K562 (cell line): ENCODE data around the gene MKRN1. TPM values are rescaled to one million over a fixed set of nuclear protein-coding genes. Genes with fewer than 3 reads are reported as not detected.

Experiments
- BRCA1 ChIP-seq, 2 experiments: fragments of 450-650 bp in 1 of 2; sonication (generic) in 1 of 2; formaldehyde crosslinking in 1 of 2; IDR thresholded peaks; 2 replicates each; pipeline versions ENCODE4 v1.5.0 to v1.6.1; 2017 to 2020; ENCODE audit warnings: mild to moderate bottlenecking in 1 of 2, missing genetic modification reagents in 1 of 2
- CREB1 ChIP-seq, 2 experiments: sonication (generic) in 1 of 2; formaldehyde crosslinking in 1 of 2; IDR thresholded peaks; 2 replicates each; pipeline versions ENCODE4 v1.6.1 to v1.8.0; 2012 to 2022; ENCODE audit warnings: inconsistent platforms in 1 of 2, mild to moderate bottlenecking in 1 of 2, missing genetic modification reagents in 1 of 2, moderate library complexity in 1 of 2
- DIDO1 ChIP-seq: fragments of 450-650 bp; IDR thresholded peaks from 2 replicates; pipeline ENCODE4 v1.6.1; 2016; ENCODE audit warnings: low read depth, missing biosample characterization, missing genetic modification characterization
- EHMT2 ChIP-seq: fragments of 450-650 bp; IDR thresholded peaks from 2 replicates; pipeline ENCODE4 v1.6.1; 2018; ENCODE audit warnings: antibody characterized with exemption
- HIVEP1 ChIP-seq: fragments of 250-450 bp; sonication (Bioruptor Pico); IDR thresholded peaks from 2 replicates; pipeline ENCODE4 v1.4.0; 2020; ENCODE audit warnings: mild to moderate bottlenecking
- MAFF ChIP-seq: IDR thresholded peaks from 2 replicates; pipeline ENCODE4 v1.6.1; 2012; ENCODE audit warnings: low read length, improper control_type of control experiment
- MCM7 ChIP-seq, 2 experiments: fragments of 450-650 bp; IDR thresholded peaks; 2 replicates each; pipeline ENCODE4 v1.6.1; 2016 to 2018
- ZNF143 ChIP-seq: sonication (generic); formaldehyde crosslinking; IDR thresholded peaks from 2 replicates; pipeline ENCODE4 v1.9.0; 2022; ENCODE audit warnings: mild to moderate bottlenecking, missing genetic modification reagents
- ZNF184 ChIP-seq: sonication (generic); formaldehyde crosslinking; IDR thresholded peaks from 2 replicates; pipeline ENCODE4 v1.5.0; 2020; ENCODE audit warnings: missing genetic modification reagents
- ZNF217 ChIP-seq: sonication (generic); formaldehyde crosslinking; IDR thresholded peaks from 2 replicates; pipeline ENCODE4 v1.8.0; 2022; ENCODE audit warnings: mild to moderate bottlenecking, missing genetic modification reagents
- ZNF263 ChIP-seq: sonication (generic); formaldehyde crosslinking; IDR thresholded peaks from 2 replicates; pipeline ENCODE4 v1.8.0; 2022; ENCODE audit warnings: mild to moderate bottlenecking, missing genetic modification reagents, borderline replicate concordance
- ZNF830 ChIP-seq: fragments of 250-450 bp; sonication (Bioruptor Pico); IDR thresholded peaks from 2 replicates; pipeline ENCODE4 v1.5.0; 2021; ENCODE audit warnings: mild to moderate bottlenecking
- polyA plus RNA-seq, 8 experiments: library from polyadenylated mRNA; depleted of rRNA in 4 of 8; stranded (reverse) in 5 of 8; unstranded in 3 of 8; fragments of >200 nt; fragmentation: Nextera tagmentation in 2 of 8; fragmentation: Illumina TruSeq in 1 of 8; extraction: Ambion mirVana in 2 of 8; extraction: Trizol in 1 of 8; gene quantifications; 2 replicates each; pipeline versions ENCODE4 v1.2.1 to v1.2.3, GENCODE V29; 2011 to 2014; ENCODE audit warnings: inconsistent platforms in 1 of 8, missing spikeins in 1 of 8
- total RNA-seq, 7 experiments: library from RNA; depleted of rRNA in 6 of 7; stranded (reverse); fragments of >200 nt in 6 of 7; fragmentation: Illumina TruSeq in 2 of 7; extraction: Trizol in 2 of 7; gene quantifications; 2 replicates each; pipeline versions ENCODE4 v1.2.1 to v1.2.3, GENCODE V29; 2011 to 2021; ENCODE audit warnings: low replicate concordance in 1 of 7
- TF ChIP-seq, protein P1 (sequence below): fragments of 450-650 bp; IDR thresholded peaks from 2 replicates; pipeline ENCODE4 v1.6.1; 2016; ENCODE audit warnings: mild to moderate bottlenecking, moderate library complexity
- TF ChIP-seq, protein P2 (sequence below): fragments of 450-650 bp; formaldehyde crosslinking; IDR thresholded peaks from 2 replicates; pipeline ENCODE4 v1.4.0; 2022; ENCODE audit warnings: missing genetic modification characterization

Gene MKRN1
- total and polyA plus RNA-seq, 9 of the 15 experiments (the other 6 are each of a cell fraction or from before 2014, with no cell fraction given), result 30.5 to 90.3 (median 76.0) TPM

DNA sequence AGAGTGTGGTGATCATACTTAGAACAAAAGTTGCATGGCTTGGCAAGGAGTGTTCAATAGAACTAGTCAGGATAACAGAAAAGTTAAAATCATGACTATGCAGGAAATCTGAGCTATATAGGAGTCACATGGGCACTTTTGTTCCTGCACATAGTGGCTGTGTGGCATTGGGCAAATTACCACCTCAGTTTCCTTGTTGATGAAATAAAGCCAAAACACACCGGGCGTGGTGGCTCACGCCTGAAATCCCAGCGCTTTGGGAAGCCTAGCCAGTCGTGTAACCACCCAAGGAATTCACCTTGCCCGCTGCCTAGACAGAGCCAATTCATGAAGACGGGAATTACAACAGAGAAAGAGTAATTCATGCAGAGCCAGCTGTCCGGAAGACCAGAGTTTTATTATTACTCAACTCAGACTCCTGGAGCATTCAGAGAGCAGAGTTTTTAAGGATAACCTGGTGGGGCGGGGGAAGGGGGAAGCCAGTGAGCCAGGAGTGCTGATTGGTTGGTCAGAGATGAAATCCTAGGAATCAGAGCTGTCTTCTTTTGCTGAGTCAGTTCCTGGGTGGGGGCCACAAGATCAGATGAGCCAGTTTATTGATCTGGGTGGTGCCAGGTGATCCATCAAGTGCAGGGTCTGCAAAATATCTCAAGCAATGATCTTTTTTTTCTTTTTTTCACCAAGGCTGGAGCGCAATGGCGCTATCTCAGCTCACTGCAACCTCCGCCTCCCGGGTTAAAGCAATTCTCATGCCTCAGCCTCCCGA, 6.4 kb upstream of the MKRN1 start (continued):
- TF ChIP-seq, protein P1, sequence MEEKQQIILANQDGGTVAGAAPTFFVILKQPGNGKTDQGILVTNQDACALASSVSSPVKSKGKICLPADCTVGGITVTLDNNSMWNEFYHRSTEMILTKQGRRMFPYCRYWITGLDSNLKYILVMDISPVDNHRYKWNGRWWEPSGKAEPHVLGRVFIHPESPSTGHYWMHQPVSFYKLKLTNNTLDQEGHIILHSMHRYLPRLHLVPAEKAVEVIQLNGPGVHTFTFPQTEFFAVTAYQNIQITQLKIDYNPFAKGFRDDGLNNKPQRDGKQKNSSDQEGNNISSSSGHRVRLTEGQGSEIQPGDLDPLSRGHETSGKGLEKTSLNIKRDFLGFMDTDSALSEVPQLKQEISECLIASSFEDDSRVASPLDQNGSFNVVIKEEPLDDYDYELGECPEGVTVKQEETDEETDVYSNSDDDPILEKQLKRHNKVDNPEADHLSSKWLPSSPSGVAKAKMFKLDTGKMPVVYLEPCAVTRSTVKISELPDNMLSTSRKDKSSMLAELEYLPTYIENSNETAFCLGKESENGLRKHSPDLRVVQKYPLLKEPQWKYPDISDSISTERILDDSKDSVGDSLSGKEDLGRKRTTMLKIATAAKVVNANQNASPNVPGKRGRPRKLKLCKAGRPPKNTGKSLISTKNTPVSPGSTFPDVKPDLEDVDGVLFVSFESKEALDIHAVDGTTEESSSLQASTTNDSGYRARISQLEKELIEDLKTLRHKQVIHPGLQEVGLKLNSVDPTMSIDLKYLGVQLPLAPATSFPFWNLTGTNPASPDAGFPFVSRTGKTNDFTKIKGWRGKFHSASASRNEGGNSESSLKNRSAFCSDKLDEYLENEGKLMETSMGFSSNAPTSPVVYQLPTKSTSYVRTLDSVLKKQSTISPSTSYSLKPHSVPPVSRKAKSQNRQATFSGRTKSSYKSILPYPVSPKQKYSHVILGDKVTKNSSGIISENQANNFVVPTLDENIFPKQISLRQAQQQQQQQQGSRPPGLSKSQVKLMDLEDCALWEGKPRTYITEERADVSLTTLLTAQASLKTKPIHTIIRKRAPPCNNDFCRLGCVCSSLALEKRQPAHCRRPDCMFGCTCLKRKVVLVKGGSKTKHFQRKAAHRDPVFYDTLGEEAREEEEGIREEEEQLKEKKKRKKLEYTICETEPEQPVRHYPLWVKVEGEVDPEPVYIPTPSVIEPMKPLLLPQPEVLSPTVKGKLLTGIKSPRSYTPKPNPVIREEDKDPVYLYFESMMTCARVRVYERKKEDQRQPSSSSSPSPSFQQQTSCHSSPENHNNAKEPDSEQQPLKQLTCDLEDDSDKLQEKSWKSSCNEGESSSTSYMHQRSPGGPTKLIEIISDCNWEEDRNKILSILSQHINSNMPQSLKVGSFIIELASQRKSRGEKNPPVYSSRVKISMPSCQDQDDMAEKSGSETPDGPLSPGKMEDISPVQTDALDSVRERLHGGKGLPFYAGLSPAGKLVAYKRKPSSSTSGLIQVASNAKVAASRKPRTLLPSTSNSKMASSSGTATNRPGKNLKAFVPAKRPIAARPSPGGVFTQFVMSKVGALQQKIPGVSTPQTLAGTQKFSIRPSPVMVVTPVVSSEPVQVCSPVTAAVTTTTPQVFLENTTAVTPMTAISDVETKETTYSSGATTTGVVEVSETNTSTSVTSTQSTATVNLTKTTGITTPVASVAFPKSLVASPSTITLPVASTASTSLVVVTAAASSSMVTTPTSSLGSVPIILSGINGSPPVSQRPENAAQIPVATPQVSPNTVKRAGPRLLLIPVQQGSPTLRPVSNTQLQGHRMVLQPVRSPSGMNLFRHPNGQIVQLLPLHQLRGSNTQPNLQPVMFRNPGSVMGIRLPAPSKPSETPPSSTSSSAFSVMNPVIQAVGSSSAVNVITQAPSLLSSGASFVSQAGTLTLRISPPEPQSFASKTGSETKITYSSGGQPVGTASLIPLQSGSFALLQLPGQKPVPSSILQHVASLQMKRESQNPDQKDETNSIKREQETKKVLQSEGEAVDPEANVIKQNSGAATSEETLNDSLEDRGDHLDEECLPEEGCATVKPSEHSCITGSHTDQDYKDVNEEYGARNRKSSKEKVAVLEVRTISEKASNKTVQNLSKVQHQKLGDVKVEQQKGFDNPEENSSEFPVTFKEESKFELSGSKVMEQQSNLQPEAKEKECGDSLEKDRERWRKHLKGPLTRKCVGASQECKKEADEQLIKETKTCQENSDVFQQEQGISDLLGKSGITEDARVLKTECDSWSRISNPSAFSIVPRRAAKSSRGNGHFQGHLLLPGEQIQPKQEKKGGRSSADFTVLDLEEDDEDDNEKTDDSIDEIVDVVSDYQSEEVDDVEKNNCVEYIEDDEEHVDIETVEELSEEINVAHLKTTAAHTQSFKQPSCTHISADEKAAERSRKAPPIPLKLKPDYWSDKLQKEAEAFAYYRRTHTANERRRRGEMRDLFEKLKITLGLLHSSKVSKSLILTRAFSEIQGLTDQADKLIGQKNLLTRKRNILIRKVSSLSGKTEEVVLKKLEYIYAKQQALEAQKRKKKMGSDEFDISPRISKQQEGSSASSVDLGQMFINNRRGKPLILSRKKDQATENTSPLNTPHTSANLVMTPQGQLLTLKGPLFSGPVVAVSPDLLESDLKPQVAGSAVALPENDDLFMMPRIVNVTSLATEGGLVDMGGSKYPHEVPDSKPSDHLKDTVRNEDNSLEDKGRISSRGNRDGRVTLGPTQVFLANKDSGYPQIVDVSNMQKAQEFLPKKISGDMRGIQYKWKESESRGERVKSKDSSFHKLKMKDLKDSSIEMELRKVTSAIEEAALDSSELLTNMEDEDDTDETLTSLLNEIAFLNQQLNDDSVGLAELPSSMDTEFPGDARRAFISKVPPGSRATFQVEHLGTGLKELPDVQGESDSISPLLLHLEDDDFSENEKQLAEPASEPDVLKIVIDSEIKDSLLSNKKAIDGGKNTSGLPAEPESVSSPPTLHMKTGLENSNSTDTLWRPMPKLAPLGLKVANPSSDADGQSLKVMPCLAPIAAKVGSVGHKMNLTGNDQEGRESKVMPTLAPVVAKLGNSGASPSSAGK, result 0 out of 2 replicates have a peak, but pooled peaks have one; percentile 10
- TF ChIP-seq ZNF217 (CRISPR knock-in tag), result no peak
- peak; percentile 64 for TF ChIP-seq MAFF
- no peak for TF ChIP-seq CREB1 (IDR thresholded peaks at IDR 0.05)
- TF ChIP-seq CREB1 (CRISPR knock-in tag; IDR thresholded peaks at IDR 0.05), result no peak
- 0 out of 2 replicates have a peak, but pooled peaks have one; percentile 17 for TF ChIP-seq ZNF263 (CRISPR knock-in tag)
- TF ChIP-seq EHMT2, result no peak
- TF ChIP-seq BRCA1 (IDR thresholded peaks at IDR 0.05), result no peak
- no peak for TF ChIP-seq BRCA1 (CRISPR knock-in tag; IDR thresholded peaks at IDR 0.05)
- no peak for TF ChIP-seq ZNF184 (CRISPR knock-in tag)
- TF ChIP-seq, protein P2, sequence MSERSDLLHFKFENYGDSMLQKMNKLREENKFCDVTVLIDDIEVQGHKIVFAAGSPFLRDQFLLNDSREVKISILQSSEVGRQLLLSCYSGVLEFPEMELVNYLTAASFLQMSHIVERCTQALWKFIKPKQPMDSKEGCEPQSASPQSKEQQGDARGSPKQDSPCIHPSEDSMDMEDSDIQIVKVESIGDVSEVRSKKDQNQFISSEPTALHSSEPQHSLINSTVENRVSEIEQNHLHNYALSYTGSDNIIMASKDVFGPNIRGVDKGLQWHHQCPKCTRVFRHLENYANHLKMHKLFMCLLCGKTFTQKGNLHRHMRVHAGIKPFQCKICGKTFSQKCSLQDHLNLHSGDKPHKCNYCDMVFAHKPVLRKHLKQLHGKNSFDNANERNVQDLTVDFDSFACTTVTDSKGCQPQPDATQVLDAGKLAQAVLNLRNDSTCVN (CRISPR knock-in tag), result no peak
- 0 out of 2 replicates have a peak, but pooled peaks have one; percentile 70 for TF ChIP-seq HIVEP1
- TF ChIP-seq ZNF830 (CRISPR knock-in tag), result no peak
- TF ChIP-seq MCM7 (IDR thresholded peaks at IDR 0.05), result no peak
- no peak for TF ChIP-seq DIDO1 (tag)
- TF ChIP-seq ZNF143 (CRISPR knock-in tag), result no peak
